GM12873 (cell line): ENCODE data around the gene CCDC92.

ENCODE experiments used
- TF ChIP-seq, protein P1 (sequence below): IDR thresholded peaks from 2 replicates; pipeline ENCODE4 v1.5.1; 2012; ENCODE audit warnings: low read depth, mild to moderate bottlenecking, moderate library complexity, low read length, control low read depth; ENCODE audit not compliant: insufficient read depth; ENCODE audit errors: missing control alignments

CCDC92 gene

DNA sequence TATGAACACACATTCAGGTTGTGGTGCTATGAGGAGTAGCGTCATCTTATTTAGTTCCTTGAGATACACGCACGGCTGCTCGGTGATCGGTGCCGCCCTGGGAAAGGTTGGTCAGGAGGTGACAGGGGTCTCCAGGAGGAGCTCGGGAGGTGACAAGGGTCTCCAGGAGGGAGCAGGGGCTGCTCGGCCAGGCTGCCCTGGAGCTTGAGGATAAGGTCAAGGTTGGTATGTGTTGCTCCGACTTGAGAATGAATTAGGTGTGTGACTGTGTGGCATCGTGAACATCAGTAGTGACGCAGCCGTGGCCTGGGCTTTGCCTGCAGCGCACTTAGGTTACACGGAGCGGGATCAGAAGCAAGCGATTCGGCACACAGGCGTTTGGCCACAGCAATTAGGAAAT is 36.2 kb downstream of the CCDC92 start:
- TF ChIP-seq, protein P1, sequence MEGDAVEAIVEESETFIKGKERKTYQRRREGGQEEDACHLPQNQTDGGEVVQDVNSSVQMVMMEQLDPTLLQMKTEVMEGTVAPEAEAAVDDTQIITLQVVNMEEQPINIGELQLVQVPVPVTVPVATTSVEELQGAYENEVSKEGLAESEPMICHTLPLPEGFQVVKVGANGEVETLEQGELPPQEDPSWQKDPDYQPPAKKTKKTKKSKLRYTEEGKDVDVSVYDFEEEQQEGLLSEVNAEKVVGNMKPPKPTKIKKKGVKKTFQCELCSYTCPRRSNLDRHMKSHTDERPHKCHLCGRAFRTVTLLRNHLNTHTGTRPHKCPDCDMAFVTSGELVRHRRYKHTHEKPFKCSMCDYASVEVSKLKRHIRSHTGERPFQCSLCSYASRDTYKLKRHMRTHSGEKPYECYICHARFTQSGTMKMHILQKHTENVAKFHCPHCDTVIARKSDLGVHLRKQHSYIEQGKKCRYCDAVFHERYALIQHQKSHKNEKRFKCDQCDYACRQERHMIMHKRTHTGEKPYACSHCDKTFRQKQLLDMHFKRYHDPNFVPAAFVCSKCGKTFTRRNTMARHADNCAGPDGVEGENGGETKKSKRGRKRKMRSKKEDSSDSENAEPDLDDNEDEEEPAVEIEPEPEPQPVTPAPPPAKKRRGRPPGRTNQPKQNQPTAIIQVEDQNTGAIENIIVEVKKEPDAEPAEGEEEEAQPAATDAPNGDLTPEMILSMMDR = no peak

DNA sequence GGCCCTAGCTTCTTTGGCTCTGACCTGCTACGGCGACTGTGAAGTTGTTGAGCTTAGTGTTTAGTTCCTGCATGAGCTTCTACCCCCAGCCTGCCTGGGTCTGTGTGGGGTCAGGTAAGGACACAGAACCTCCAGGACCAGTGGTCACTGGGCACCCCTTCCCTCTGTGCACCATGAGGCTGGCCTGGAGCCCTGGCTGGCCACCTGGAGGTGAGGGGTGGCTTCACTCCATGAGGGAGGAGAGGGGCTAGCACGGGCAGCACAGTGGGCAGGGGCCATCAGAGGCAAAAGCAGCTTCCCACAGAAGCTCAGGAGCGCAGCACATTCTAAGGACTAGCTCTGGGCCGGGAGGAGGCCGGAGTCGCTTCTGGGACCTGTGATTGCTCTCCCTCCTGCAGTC is 36.7 kb downstream of the CCDC92 start:
- TF ChIP-seq, protein P1 = no peak

GRCh38 chr12:123934829-123935228 is 37.8 kb downstream of the CCDC92 start:
- TF ChIP-seq, protein P1 = no peak

DNA sequence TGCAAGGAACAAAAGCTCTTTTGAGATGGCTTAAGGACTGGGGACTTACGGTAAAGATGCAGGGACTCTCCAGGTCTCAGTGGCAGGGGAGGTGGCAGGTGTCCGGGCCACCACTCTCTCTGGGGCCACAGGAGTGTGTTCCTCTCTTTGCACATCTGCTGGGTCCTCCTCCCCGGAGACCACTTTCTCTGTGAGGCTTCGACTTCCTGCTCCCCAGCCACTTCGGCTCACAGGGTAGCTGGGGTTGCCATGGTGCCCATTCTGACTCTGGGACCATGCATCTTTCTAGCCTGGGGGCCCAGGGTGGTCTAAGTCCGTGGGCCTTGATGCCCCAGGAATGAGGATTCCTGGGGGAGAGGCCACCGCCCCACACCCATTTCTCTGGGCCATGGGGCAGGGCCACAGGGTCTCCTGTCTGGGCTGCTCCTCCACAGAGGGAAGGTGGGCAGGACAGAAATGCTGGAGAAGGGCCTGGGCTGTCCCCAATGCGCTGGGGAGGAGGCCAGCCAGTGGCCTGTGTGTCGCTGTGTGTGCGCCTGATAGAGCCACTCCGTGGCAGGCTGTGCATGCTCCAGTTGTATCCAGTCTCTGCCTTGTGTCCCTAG is 38.5 kb downstream of the CCDC92 start:
- TF ChIP-seq, protein P1 = no peak

GRCh38 chr12:123933214-123933613 is 39.4 kb downstream of the CCDC92 start:
- TF ChIP-seq, protein P1 = no peak

GRCh38 chr12:123931686-123932321 is 40.8 kb downstream of the CCDC92 start:
- TF ChIP-seq, protein P1 = no peak

GRCh38 chr12:123929946-123930583 is 42.6 kb downstream of the CCDC92 start:
- TF ChIP-seq, protein P1 = no peak
